Heart right ventricle (tissue), 16 donors: ENCODE data around the gene PTPRN. TPM values are rescaled to one million over a fixed set of nuclear protein-coding genes. Genes with fewer than 3 reads are reported as not detected.
A peak's percentile ranks its signal among the peaks of the same experiment; 100 is the strongest.

Experiments
- ATAC-seq, 8 donors: fragments of 200-7000 bp; cut with Tn5 transposase; one replicate each; pipeline ENCODE4 v1.9.1; 2020; ENCODE audit warnings: mild to moderate bottlenecking in 8 of 8, moderate library complexity in 8 of 8, moderate number of reproducible peaks in 1 of 8
- DNase-seq, 2 donors: peaks; one replicate each; pipeline ENCODE4 v3.0.0-alpha.2; 2020
- H3K27ac ChIP-seq, 10 donors: fragments of 200-600 bp; sonication (generic) in 2 of 10; one replicate each; pipeline versions ENCODE4 v1.5.0 to v1.8.0; 2020 to 2022; ENCODE audit warnings: mild to moderate bottlenecking in 3 of 10
- H3K27me3 ChIP-seq, 7 donors: fragments of 200-600 bp; one replicate each; pipeline ENCODE4 v1.8.0; 2021 to 2022; ENCODE audit warnings: mild to moderate bottlenecking in 2 of 7
- H3K36me3 ChIP-seq, 9 donors: fragments of 200-600 bp; sonication (generic) in 1 of 9; one replicate each; pipeline versions ENCODE4 v1.5.0 to v1.8.0; 2020 to 2022; ENCODE audit warnings: mild to moderate bottlenecking in 2 of 9
- H3K4me1 ChIP-seq, 9 donors: fragments of 200-600 bp; sonication (generic) in 1 of 9; one replicate each; pipeline versions ENCODE4 v1.5.0 to v1.8.0; 2020 to 2022; ENCODE audit warnings: mild to moderate bottlenecking in 4 of 9
- H3K4me3 ChIP-seq, 10 donors: fragments of 200-600 bp; sonication (generic) in 2 of 10; one replicate each; pipeline versions ENCODE4 v1.5.0 to v1.8.0; 2020 to 2022; ENCODE audit warnings: mild to moderate bottlenecking in 7 of 10, moderate library complexity in 2 of 10
- H3K9me3 ChIP-seq, 11 donors: fragments of 200-600 bp in 10 of 11; sonication (generic) in 2 of 11; one replicate each; pipeline versions ENCODE4 v1.5.0 to v1.8.0; 2013 to 2022; ENCODE audit warnings: mild to moderate bottlenecking in 2 of 11, control low read depth in 1 of 11, moderate library complexity in 1 of 11
- WGBS, 2 donors: extraction: QIAGEN DNeasy Blood & Tissue Kit; methylation state at CpG; one replicate each; pipeline ENCODE4 v1.1.7; 2013; ENCODE audit warnings: inconsistent platforms in 1 of 2; 5-methylcytosine and 5-hydroxymethylcytosine counted together
- intact Hi-C, 10 donors: fragments of 100-400 bp; cut with DNase I; formaldehyde crosslinking; loops; one replicate each; pipeline versions ENCODE4 v1.11.1 to v1.14.2; 2022
- microRNA-seq, 2 donors: library from miRNA; unstranded; fragments of <30 nt; microRNA quantifications; one replicate each; pipeline ENCODE4 v1.2.0, GENCODE V29; 2021
- polyA plus RNA-seq, 2 donors: library from polyadenylated mRNA; stranded (reverse); fragments of 200-250 nt; gene quantifications; one replicate each; pipeline ENCODE4 v1.2.3, GENCODE V29; 2013
- total RNA-seq, 10 donors: library from RNA; stranded (reverse); fragmentation: NEBNext Ultra II Directional in 3 of 10; extraction: Animal tissue kit (Norgen Biotek cat#: 25700) in 3 of 10; gene quantifications; one replicate each; pipeline versions ENCODE4 v1.2.1 to v1.2.4, GENCODE V29; 2021 to 2023
- TF ChIP-seq, protein P1 (sequence below), 9 donors: fragments of 200-600 bp; sonication (generic) in 2 of 9; IDR thresholded peaks; one replicate each; pipeline versions ENCODE4 v1.5.0 to v1.8.0; 2021 to 2022; ENCODE audit warnings: antibody characterized with exemption in 9 of 9, mild to moderate bottlenecking in 5 of 9, moderate library complexity in 1 of 9
- donor health status: Arrhythmogenic right ventricular cardiomyopathy.
- donor health status: ischemic (EF 13 %, LVEDD 7.1; RV severe dilation, severe dysfunction).
- donor health status: healthy with polysubstance abuse.
- donor health status: DM: no; HTN: yes; CAD: no.
- donor health status: DM: no; HTN: no; CAD: no.
- donor health status: ischemic (EF 25% LVEDD 6.9; RV normal size, moderate dysfunction).
- donor health status: ischemic (EF 25% LVEDD 5.7; RV mildly dilated, moderate dysfunction).
- donor health status: healthy.
- donor health status: DM: yes; HTN: yes; CAD: no.
- donor health status: Ischemic cardiomyopathy.
- donor health status: ischemic (EF 35%, LVEDD 5.7; RV mildly dilated, moderate dysfunction).
- donor health status: nonischemic (EF 11% LVEDD 7.7; RV severe dilation, severe dysfunction).
- donor health status: DM: yes; HTN: yes; CAD: no.
- donor health status: PGD.
- donor health status: ischemic (EF 29% LVEDD 5.4; RV normal size, mild dysfunction).
- donor health status: nonischemic (EF 23%, LVEDD 6.1; RV moderate dilation, normal function).

The PTPRN gene
- total and polyA plus RNA-seq, 12 donors = 0.09 to 0.51 (median 0.31) TPM; not detected in 5

DNA sequence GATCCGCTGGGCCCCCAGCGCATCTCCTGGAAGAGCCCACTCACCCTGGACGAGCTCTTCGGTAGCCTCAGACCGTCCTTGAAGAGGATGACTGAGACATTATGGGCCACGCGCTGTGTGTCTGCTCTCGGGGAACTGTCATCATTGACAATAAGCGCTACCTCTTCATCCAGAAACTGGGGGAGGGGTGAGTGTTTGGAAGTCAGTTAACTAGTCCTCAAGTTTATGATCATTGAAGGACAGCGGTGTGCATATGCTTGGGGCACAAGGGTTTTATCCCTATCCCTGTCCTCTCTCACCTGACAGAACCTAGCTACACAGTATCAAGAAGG lies 63.3 kb downstream of the PTPRN start:
- no peaks in the 10 kb centered on the region for H3K9me3 ChIP-seq
- peaks cover 25 to 61% (median 46%) of the 10 kb centered on the region in 9 donors for H3K4me1 ChIP-seq
- no peaks in the 10 kb centered on the region for H3K27me3 ChIP-seq
- intact Hi-C loops = loop anchor here in 1 of 10 donors (2.0 kb wide), 1 partner anchor 49 kb away; no protein-coding TSS in a partner anchor
- peak overlapping the region; percentile 74 to 96 (median 85) for H3K4me3 ChIP-seq
- TF ChIP-seq, protein P1, sequence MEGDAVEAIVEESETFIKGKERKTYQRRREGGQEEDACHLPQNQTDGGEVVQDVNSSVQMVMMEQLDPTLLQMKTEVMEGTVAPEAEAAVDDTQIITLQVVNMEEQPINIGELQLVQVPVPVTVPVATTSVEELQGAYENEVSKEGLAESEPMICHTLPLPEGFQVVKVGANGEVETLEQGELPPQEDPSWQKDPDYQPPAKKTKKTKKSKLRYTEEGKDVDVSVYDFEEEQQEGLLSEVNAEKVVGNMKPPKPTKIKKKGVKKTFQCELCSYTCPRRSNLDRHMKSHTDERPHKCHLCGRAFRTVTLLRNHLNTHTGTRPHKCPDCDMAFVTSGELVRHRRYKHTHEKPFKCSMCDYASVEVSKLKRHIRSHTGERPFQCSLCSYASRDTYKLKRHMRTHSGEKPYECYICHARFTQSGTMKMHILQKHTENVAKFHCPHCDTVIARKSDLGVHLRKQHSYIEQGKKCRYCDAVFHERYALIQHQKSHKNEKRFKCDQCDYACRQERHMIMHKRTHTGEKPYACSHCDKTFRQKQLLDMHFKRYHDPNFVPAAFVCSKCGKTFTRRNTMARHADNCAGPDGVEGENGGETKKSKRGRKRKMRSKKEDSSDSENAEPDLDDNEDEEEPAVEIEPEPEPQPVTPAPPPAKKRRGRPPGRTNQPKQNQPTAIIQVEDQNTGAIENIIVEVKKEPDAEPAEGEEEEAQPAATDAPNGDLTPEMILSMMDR (IDR thresholded peaks at IDR 0.05) = no peak
- peak in 1 of 8 donors; percentile 3 for ATAC-seq
- peak overlapping the region; percentile 49 to 99 (median 95) for H3K27ac ChIP-seq
- 12 to 15% methylated on average over 10 of the region's 10 CpGs for WGBS, 2 donors
- peaks cover 0 to 36% (median 7%) of the 10 kb centered on the region in 9 donors for H3K36me3 ChIP-seq
- no peak for DNase-seq

GRCh38 chr2:219245148-219245898 lies 63.9 kb downstream of the PTPRN start, which contains the start of the genes GLB1L and STK16:
Gene GLB1L (minus strand): TSS chr2:219245444. CDS start chr2:219243573, 1,871 bp downstream.
Gene STK16 (plus strand): TSS chr2:219245479. CDS start chr2:219246000, 521 bp downstream.
- Histone ChIP-seq H3K4me1 (peaks cover 24 to 56% (median 43%) of the 10 kb centered on the region in 9 donors), H3K9me3 (no peaks in the 10 kb centered on the region), H3K4me3 (peak within 1 kb of the TSS; percentile 74 to 96 (median 85)), H3K27me3 (no peaks in the 10 kb centered on the region), H3K27ac (peak within 1 kb of the TSS; percentile 49 to 99 (median 95)), H3K36me3 (peaks cover 0 to 30% (median 3%) of the 10 kb centered on the region in 9 donors)
- TF ChIP-seq, protein P1 (IDR thresholded peaks at IDR 0.05) = no peak
- ATAC-seq (peak; percentile 94 to 97 (median 96)), DNase-seq (peak; percentile 95)
- 0 to 1% methylated on average over 46 of the region's 46 CpGs for WGBS, 2 donors
- intact Hi-C loops = loop anchor here in 1 of 10 donors (2.0 kb wide), 1 partner anchor 49 kb away; no protein-coding TSS in a partner anchor

DNA sequence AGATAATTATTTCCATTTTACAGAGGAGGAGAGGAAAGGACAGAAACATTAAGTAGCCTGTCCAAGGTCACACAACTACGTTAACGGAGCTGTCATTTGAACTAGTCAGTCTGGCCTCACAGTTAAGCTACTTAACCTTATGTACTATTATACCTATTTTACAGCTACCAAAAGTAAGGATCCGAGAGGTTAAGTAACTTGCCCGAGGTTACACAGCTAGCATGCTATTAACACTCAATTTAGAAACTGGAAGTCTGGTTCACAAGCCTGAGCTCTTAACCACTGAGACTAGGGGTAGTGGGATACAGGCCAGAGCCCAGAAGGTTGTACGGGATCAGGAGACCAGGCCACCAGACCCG lies 64.4 kb downstream of the PTPRN start:
- Histone ChIP-seq H3K4me1 (peaks cover 18 to 50% (median 38%) of the 10 kb centered on the region in 9 donors), H3K4me3 (peak overlapping the region; percentile 74 to 96 (median 85)), H3K27ac (peak overlapping the region; percentile 49 to 99 (median 95)), H3K27me3 (no peaks in the 10 kb centered on the region), H3K9me3 (no peaks in the 10 kb centered on the region), H3K36me3 (peaks cover 0 to 30% (median 0%) of the 10 kb centered on the region in 9 donors)
- DNase-seq = no peak
- ATAC-seq = no peak
- TF ChIP-seq, protein P1 (IDR thresholded peaks at IDR 0.05) = no peak
- intact Hi-C loops = loop anchor here in 1 of 10 donors (2.0 kb wide), 1 partner anchor 50 kb away; no protein-coding TSS in a partner anchor
- 37 to 43% methylated on average over 6 of the region's 6 CpGs for WGBS, 2 donors

GRCh38 chr2:219243291-219243761 lies 65.9 kb downstream of the PTPRN start:
- WGBS, 2 donors = 35 to 46% methylated on average over 28 of the region's 28 CpGs
- H3K9me3 ChIP-seq = no peaks in the 10 kb centered on the region
- TF ChIP-seq, protein P1 (IDR thresholded peaks at IDR 0.05) = no peak
- no peak for ATAC-seq
- H3K36me3 ChIP-seq = peaks cover 0 to 36% (median 4%) of the 10 kb centered on the region in 9 donors
- peaks cover 8 to 36% (median 25%) of the 10 kb centered on the region in 9 donors for H3K4me1 ChIP-seq
- peak overlapping the region in 5 of 10 donors; percentile 2 to 45 (median 27) for H3K4me3 ChIP-seq
- intact Hi-C loops = no loop called here
- H3K27me3 ChIP-seq = no peaks in the 10 kb centered on the region
- DNase-seq = peak in 1 of 2 donors; percentile 29
- H3K27ac ChIP-seq = peak overlapping the region in 1 of 10 donors; percentile 57

Small RNA genes within 50 kb of the gene (microRNA-seq; reads per million reads assigned to microRNA genes)
- gene MIR153-1 = 0 reads per million in 2 donors

Other genes starting within 250 kb of the PTPRN start
- under 1 TPM in 1 of 10 donors, not detected in 9; 0.16 TPM for gene IHH, start 248.5 kb downstream of the PTPRN start, total RNA-seq
- under 1 TPM in 1 of 2 donors, not detected in 1; 0.03 TPM for gene IHH, start 248.5 kb downstream of the PTPRN start, polyA plus RNA-seq
- 10 to 100 TPM in 1 of 10 donors, 1 to 10 TPM in 9; 4.7 to 12.0 (median 7.1) TPM for gene NHEJ1, start 148.6 kb downstream of the PTPRN start, total RNA-seq
- 1 to 10 TPM; 3.8 to 9.6 TPM for gene NHEJ1, start 148.6 kb downstream of the PTPRN start, polyA plus RNA-seq
- 1 to 10 TPM in 2 of 10 donors, under 1 TPM in 8; 0.30 to 2.1 (median 0.47) TPM for gene SLC23A3, start 139.4 kb downstream of the PTPRN start, total RNA-seq
- gene SLC23A3, start 139.4 kb downstream of the PTPRN start, polyA plus RNA-seq = 1 to 10 TPM in 1 of 2 donors, under 1 TPM in 1; 0.28 to 1.8 TPM
- 10 to 100 TPM; 52.5 to 80.6 (median 63.6) TPM for gene CNPPD1, start 132.5 kb downstream of the PTPRN start, total RNA-seq
- 10 to 100 TPM; 35.5 to 84.7 TPM for gene CNPPD1, start 132.5 kb downstream of the PTPRN start, polyA plus RNA-seq
- 10 to 100 TPM; 24.1 to 47.3 (median 30.6) TPM for gene RETREG2, start 131.1 kb downstream of the PTPRN start, total RNA-seq
- 10 to 100 TPM; 11.3 to 39.0 TPM for gene RETREG2, start 131.1 kb downstream of the PTPRN start, polyA plus RNA-seq
- gene ZFAND2B, start 102.6 kb downstream of the PTPRN start, total RNA-seq = 10 to 100 TPM; 11.5 to 19.2 (median 16.4) TPM
- 10 to 100 TPM; 22.1 to 40.8 TPM for gene ZFAND2B, start 102.6 kb downstream of the PTPRN start, polyA plus RNA-seq
- gene ABCB6, start 90.4 kb downstream of the PTPRN start, total RNA-seq = 10 to 100 TPM in 9 of 10 donors, 1 to 10 TPM in 1; 9.8 to 31.0 (median 14.8) TPM
- 10 to 100 TPM; 31.0 to 34.0 TPM for gene ABCB6, start 90.4 kb downstream of the PTPRN start, polyA plus RNA-seq
- 100 to 1,000 TPM in 1 of 10 donors, 10 to 100 TPM in 9; 64.5 to 103 (median 76.4) TPM for gene ATG9A, start 79.8 kb downstream of the PTPRN start, total RNA-seq
- 10 to 100 TPM; 14.1 to 79.4 TPM for gene ATG9A, start 79.8 kb downstream of the PTPRN start, polyA plus RNA-seq
- 10 to 100 TPM; 16.4 to 36.8 (median 25.5) TPM for gene ANKZF1, start 79.6 kb downstream of the PTPRN start, total RNA-seq
- 10 to 100 TPM; 12.7 to 44.7 TPM for gene ANKZF1, start 79.6 kb downstream of the PTPRN start, polyA plus RNA-seq
- gene GLB1L, start 64.0 kb downstream of the PTPRN start, total RNA-seq = 1 to 10 TPM; 1.6 to 5.2 (median 2.6) TPM
- gene GLB1L, start 64.0 kb downstream of the PTPRN start, polyA plus RNA-seq = 1 to 10 TPM; 1.5 to 2.1 TPM
- 10 to 100 TPM; 14.6 to 23.1 (median 19.7) TPM for gene STK16, start 63.9 kb downstream of the PTPRN start, total RNA-seq
- 10 to 100 TPM; 12.9 to 26.7 TPM for gene STK16, start 63.9 kb downstream of the PTPRN start, polyA plus RNA-seq
- not detected for gene TUBA4B, start 56.2 kb downstream of the PTPRN start, total RNA-seq
- gene TUBA4B, start 56.2 kb downstream of the PTPRN start, polyA plus RNA-seq = not detected
- 100 to 1,000 TPM in 7 of 10 donors, 10 to 100 TPM in 3; 76.0 to 245 (median 145) TPM for gene TUBA4A, start 55.5 kb downstream of the PTPRN start, total RNA-seq
- gene TUBA4A, start 55.5 kb downstream of the PTPRN start, polyA plus RNA-seq = 100 to 1,000 TPM in 1 of 2 donors, 10 to 100 TPM in 1; 61.0 to 341 TPM
- 10 to 100 TPM; 55.6 to 87.6 (median 83.1) TPM for gene DNAJB2, start 30.0 kb downstream of the PTPRN start, total RNA-seq
- 100 to 1,000 TPM in 1 of 2 donors, 10 to 100 TPM in 1; 76.9 to 148 TPM for gene DNAJB2, start 30.0 kb downstream of the PTPRN start, polyA plus RNA-seq
- gene RESP18, start 23.3 kb upstream of the PTPRN start, total RNA-seq = not detected
- gene RESP18, start 23.3 kb upstream of the PTPRN start, polyA plus RNA-seq = not detected
- 100 to 1,000 TPM in 1 of 10 donors, 10 to 100 TPM in 9; 56.1 to 110 (median 74.0) TPM for gene DNPEP, start 78.5 kb upstream of the PTPRN start, total RNA-seq
- 10 to 100 TPM; 56.3 to 68.5 TPM for gene DNPEP, start 78.5 kb upstream of the PTPRN start, polyA plus RNA-seq
- over 10,000 TPM; 12,560 to 18,019 (median 15,816) TPM for gene DES, start 109.0 kb upstream of the PTPRN start, total RNA-seq
- over 10,000 TPM; 13,697 to 18,010 TPM for gene DES, start 109.0 kb upstream of the PTPRN start, polyA plus RNA-seq
- 100 to 1,000 TPM in 9 of 10 donors, 10 to 100 TPM in 1; 97.2 to 151 (median 120) TPM for gene SPEG, start 125.4 kb upstream of the PTPRN start, total RNA-seq
- 100 to 1,000 TPM in 1 of 2 donors, 10 to 100 TPM in 1; 62.9 to 130 TPM for gene SPEG, start 125.4 kb upstream of the PTPRN start, polyA plus RNA-seq
- 10 to 100 TPM; 15.8 to 29.4 (median 21.0) TPM for gene GMPPA, start 189.5 kb upstream of the PTPRN start, total RNA-seq
- gene GMPPA, start 189.5 kb upstream of the PTPRN start, polyA plus RNA-seq = 10 to 100 TPM; 28.2 to 48.6 TPM
- under 1 TPM in 5 of 10 donors, not detected in 5; 0.15 to 0.43 (median 0.20) TPM for gene ASIC4, start 205.1 kb upstream of the PTPRN start, total RNA-seq
- gene ASIC4, start 205.1 kb upstream of the PTPRN start, polyA plus RNA-seq = not detected
- 100 to 1,000 TPM in 4 of 10 donors, 10 to 100 TPM in 6; 66.5 to 166 (median 95.9) TPM for gene CHPF, start 234.4 kb upstream of the PTPRN start, total RNA-seq
- 100 to 1,000 TPM in 1 of 2 donors, 10 to 100 TPM in 1; 76.9 to 221 TPM for gene CHPF, start 234.4 kb upstream of the PTPRN start, polyA plus RNA-seq
- gene TMEM198, start 234.6 kb upstream of the PTPRN start, total RNA-seq = 1 to 10 TPM in 8 of 10 donors, under 1 TPM in 2; 0.59 to 3.5 (median 1.6) TPM
- gene TMEM198, start 234.6 kb upstream of the PTPRN start, polyA plus RNA-seq = 10 to 100 TPM in 1 of 2 donors, 1 to 10 TPM in 1; 3.0 to 10.7 TPM